HG02970 (cell line): ENCODE data around the gene GAB3.

Experiments
- ATAC-seq: cut with Tn5 transposase; IDR thresholded peaks from one replicate; pipeline ENCODE4 v1.9.1; 2021; ENCODE audit warnings: mild to moderate bottlenecking, moderate library complexity, moderate number of reproducible peaks; ENCODE audit not compliant: unreplicated experiment, low FRiP score

GAB3 gene

DNA sequence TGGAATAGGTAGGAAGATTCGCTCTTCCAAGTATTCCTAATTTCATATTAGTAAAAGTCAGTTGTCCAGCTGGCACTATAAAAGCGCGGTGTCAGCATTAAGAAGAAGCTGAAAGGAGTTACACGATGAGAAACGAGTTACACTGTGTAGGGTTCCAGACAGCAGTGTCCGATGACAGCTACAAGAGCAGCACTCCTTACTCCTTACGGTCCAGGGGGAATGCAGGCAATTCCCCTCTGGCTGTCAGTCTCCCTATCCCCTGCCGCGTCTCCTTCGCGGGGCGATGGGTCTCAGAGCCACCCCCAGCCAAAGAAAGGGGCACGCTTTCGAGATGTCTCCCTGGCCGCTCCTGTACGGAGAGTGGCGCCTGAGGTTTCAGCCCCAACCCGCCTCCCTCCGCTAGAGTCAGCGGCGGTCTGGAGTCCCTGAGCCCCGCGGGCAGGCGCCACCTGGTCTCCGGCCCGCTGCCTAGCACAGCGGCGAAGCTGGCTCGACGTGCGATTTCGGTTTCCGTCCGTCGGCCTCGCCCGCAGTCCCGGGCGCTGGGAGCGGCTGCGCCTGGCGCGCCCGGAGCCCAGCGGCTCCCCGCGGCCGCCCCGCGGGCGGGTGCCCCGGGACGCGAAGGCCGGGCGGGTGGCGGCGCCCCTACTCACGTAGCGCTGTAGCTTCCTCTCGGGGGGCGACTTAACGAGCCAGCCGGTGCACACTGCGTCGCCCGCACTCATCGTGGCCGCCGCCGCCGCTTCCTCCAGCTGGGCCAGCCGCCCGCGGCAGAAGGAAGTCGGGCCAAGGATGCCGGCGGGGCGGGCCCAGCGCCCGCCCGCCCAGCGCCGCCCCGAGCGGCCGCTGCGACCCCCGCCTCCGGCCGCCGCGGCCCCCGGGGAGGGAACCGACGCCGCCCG is at the start of gene GAB3:
GAB3 (minus strand) TSS at position 777 of the 902 bp plus-strand sequence; CDS start at position 725, 52 bp downstream.
- no peak for ATAC-seq

GRCh38 chrX:154799556-154800348 is 48.9 kb upstream of the GAB3 start:
- no peak for ATAC-seq

DNA sequence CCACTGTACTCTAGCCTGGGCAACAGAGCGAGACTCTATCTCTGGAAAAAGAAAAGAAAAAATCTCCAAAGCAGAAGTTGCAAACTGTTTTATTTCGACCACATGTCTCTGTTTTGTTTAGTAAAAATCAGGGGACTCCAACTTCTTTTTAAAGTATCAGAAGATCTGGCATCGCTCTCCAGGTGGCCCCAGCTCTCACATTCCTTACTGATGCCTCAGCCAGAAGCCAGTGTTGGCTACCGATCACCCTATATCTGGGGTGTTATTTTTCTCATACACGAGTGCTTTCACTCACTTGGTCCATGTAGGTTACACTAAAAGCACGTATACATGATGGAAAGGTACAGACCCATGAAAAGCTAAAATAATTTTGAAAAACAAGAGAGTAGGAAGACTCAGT is 46.1 kb upstream of the GAB3 start:
- ATAC-seq, result no peak

DNA sequence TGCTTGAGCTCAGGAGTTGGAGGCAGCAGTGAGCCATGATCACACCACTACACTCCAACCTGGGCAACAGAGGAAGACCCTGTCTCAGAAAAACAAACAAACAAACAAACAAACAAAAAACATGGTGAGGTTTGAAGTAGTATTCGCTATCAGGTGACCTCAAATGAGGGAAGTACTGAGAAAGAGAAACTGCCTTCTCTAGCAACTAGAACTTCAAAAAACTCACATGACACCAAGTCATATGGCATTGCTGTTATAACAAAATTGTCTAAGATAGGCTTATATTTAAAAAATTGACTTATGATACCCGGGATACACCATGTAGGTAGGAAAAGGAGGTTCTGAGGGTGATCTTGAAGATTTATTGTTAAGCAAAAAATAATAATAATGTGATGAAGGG is 44.1 kb upstream of the GAB3 start:
- ATAC-seq, result no peak

DNA sequence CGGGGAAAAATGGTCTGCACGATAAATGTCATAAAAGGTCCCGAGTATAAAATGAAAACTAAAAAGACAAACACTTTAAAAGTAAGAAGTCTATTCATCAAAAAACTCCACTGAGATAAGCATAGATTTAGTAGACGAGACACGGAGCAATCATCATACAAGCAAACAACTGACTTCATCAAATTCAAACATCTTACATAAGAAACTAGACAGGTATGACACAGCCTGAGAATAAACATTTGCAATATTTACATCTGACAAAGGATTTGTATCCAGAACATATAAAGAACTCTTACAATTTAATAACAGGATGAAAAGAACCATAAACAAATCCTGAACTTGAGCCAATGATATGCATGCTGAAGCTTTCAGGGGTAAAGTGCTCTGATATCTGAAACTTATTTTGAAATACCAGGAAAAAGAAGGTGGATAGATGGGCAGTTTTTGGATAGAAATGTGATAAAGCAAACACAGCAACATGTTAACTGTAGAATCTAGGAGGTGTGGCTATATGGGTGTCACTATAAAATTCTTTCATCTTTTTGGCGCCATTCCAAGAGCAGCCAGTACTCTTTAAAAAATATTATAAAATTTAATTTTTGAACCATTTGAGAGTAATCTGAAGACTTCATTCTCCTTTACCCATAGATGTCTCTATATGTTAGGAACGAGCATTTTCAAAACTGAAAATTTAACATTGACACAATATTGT is 42.4 kb upstream of the GAB3 start:
- no peak for ATAC-seq

GRCh38 chrX:154791939-154792338 is 41.1 kb upstream of the GAB3 start:
- no peak for ATAC-seq

DNA sequence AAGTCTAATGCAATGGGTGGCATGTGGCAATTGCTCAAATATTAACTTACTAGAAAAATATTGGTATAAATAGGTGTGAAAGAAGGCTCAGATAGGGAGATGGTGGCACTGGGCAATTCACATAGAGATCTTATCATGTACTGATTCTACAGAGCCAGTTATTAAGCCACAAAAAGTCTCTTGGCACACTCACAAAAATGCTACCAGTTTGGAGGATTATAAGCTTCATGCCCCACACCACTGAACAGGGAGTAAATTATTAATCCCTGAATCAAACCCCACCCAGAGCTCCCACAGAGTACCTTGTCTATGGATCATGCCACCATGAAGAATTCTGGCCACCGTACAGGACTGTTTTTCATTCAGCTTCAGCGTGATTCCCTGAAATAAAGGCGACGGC is 40.6 kb upstream of the GAB3 start:
- no peak for ATAC-seq

- no peak for ATAC-seq
These were observed 34.8 kb upstream of the GAB3 start for GRCh38 chrX:154785716-154786115.

GRCh38 chrX:154784149-154784995 is 33.5 kb upstream of the GAB3 start:
- ATAC-seq, result no peak

GRCh38 chrX:154780968-154781367 is 30.1 kb upstream of the GAB3 start:
- no peak for ATAC-seq

- ATAC-seq, result no peak
These were observed 28.4 kb upstream of the GAB3 start for GRCh38 chrX:154779261-154779660.

GRCh38 chrX:154776753-154777152 is 25.9 kb upstream of the GAB3 start:
- no peak for ATAC-seq

- ATAC-seq, result no peak
These were observed 24.8 kb upstream of the GAB3 start for GRCh38 chrX:154775419-154776349.

DNA sequence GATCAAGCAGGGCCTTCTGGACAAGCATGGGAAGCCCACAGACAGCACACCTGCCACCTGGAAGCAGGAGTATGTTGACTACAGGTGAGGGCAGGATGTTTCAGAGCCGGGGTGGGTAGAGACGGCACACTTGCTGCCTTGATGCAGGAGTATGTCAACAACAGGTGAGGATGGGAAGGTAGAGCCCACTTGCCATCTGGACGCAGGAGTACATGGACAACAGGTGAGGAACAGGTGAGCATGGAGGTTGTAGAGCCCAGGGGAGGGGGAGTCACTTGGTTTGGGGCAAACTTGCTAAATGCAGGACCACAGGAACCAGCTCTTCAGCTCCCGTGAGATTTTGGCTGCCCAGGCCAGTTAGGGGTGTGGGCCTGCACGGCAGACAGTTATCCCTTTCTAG is 23.7 kb upstream of the GAB3 start:
- no peak for ATAC-seq

- peak; percentile 90 for ATAC-seq
These were observed 11.8 kb upstream of the GAB3 start, which contains the start of gene DKC1 for GRCh38 chrX:154762537-154763296. Gene DKC1 (plus strand): TSS chrX:154762864. CDS start chrX:154762966, 102 bp downstream.

DNA sequence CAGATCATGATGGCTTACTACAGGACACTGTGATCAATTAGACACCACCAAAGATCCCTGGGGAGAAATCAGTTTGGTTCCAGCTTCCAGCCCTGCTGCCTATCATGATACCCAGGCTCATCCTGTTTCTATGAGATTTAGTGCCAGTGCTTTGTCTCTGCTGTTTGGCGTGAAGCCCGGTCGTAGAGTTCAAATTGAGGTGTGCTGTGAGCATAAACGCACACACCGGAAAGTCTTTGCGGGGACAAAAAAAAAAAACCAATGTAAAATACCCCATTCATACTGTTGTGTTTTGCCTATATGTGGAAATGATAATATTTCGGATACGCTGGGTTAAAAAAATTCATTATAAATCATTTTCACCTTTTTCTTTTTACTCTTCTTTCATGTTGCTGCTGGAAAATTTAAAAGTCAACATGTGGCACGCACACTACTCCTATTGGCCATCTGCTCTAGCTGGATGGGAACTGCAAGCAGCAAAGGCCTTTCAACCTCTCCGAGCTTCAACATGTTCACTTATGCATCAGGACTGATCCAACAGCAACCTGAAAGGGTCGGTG is 11.2 kb upstream of the GAB3 start:
- no peak for ATAC-seq

GRCh38 chrX:154758696-154759095 is 7.8 kb upstream of the GAB3 start:
- no peak for ATAC-seq
